ENCODE results near the gene JAK3. TPM values are rescaled to one million over a fixed set of nuclear protein-coding genes. Genes with fewer than 3 reads are reported as not detected.

The JAK3 gene
- total RNA-seq, 1 donor from 2014 or later: 28.1 TPM

- Histone ChIP-seq H3K4me3 (no peak overlapping the region), H3K27me3 (no peaks in the 10 kb centered on the region)
- intact Hi-C loops (cut with DNase I): no loop called here
Observed at GRCh38 chr19:17832443-17833208, 15.2 kb downstream of the JAK3 start.

GRCh38 chr19:17831419-17831888 is 16.3 kb downstream of the JAK3 start:
- intact Hi-C loops (cut with DNase I): no loop called here
- Histone ChIP-seq H3K4me1 (no peaks in the 10 kb centered on the region), H3K27ac (no peak overlapping the region), H3K4me3 (peak overlapping the region in 1 of 2 donors; percentile 32), H3K27me3 (no peaks in the 10 kb centered on the region), H3K36me3 (no peaks in the 10 kb centered on the region), H3K9me3 (no peaks in the 10 kb centered on the region)
- TF ChIP-seq CTCF (IDR thresholded peaks at IDR 0.05): no peak
- DNase-seq (ENCODE audit: low spot score in 2 of 2): no peak

More at GRCh38 chr19:17832443-17833208, 15.2 kb downstream of the JAK3 start:
- no peak for TF ChIP-seq CTCF (IDR thresholded peaks at IDR 0.05)
- Histone ChIP-seq H3K4me1 (no peaks in the 10 kb centered on the region), H3K36me3 (no peaks in the 10 kb centered on the region), H3K9me3 (no peaks in the 10 kb centered on the region), H3K27ac (no peak overlapping the region)
- DNase-seq (ENCODE audit: low spot score in 2 of 2): no peak

GRCh38 chr19:17830567-17831418 is 17.0 kb downstream of the JAK3 start:
- Histone ChIP-seq H3K4me1 (no peaks in the 10 kb centered on the region), H3K27ac (peak overlapping the region in 1 of 2 donors; percentile 33), H3K36me3 (no peaks in the 10 kb centered on the region), H3K9me3 (no peaks in the 10 kb centered on the region), H3K27me3 (no peaks in the 10 kb centered on the region), H3K4me3 (peak overlapping the region in 1 of 2 donors; percentile 32)
- TF ChIP-seq CTCF (IDR thresholded peaks at IDR 0.05): no peak
- no peak for DNase-seq (ENCODE audit: low spot score in 2 of 2)
- intact Hi-C loops (cut with DNase I): no loop called here

GRCh38 chr19:17829855-17830566 is 17.8 kb downstream of the JAK3 start:
- H3K9me3 ChIP-seq: no peaks in the 10 kb centered on the region
- no peaks in the 10 kb centered on the region for H3K4me1 ChIP-seq
- intact Hi-C loops (cut with DNase I): no loop called here
- no peaks in the 10 kb centered on the region for H3K36me3 ChIP-seq
- no peak for DNase-seq (ENCODE audit: low spot score in 2 of 2)
- H3K27ac ChIP-seq: peak overlapping the region in 1 of 2 donors; percentile 33
- TF ChIP-seq CTCF (IDR thresholded peaks at IDR 0.05): no peak
- no peak overlapping the region for H3K4me3 ChIP-seq
- no peaks in the 10 kb centered on the region for H3K27me3 ChIP-seq

- H3K27ac ChIP-seq: no peak overlapping the region
- H3K4me3 ChIP-seq: no peak overlapping the region
- H3K9me3 ChIP-seq: no peaks in the 10 kb centered on the region
- intact Hi-C loops (cut with DNase I): no loop called here
- no peaks in the 10 kb centered on the region for H3K4me1 ChIP-seq
- no peak for DNase-seq (ENCODE audit: low spot score in 2 of 2)
- no peaks in the 10 kb centered on the region for H3K27me3 ChIP-seq
- H3K36me3 ChIP-seq: no peaks in the 10 kb centered on the region
- TF ChIP-seq CTCF (IDR thresholded peaks at IDR 0.05): no peak
Observed at GRCh38 chr19:17826508-17827056, 21.2 kb downstream of the JAK3 start.

Measured in ascending aorta (tissue), 2 donors.